A549 (cell line): Measurements from ENCODE around the gene SKA3.
"Not testable (repeated sequence)": the region's sequence is repeated elsewhere in the genome, so short reads cannot be mapped to it uniquely, and the experiment has no call there.

Experiments used
- HOXA7 ChIP-seq: fragments of 250-450 bp; sonication (Bioruptor Pico); IDR thresholded peaks from 2 replicates; pipeline ENCODE4 v1.5.0; 2020; ENCODE audit warnings: mild to moderate bottlenecking, moderate library complexity
- MAFK ChIP-seq: fragments of 450-650 bp; IDR thresholded peaks from 2 replicates; pipeline ENCODE4 v1.6.1; 2014; ENCODE audit not compliant: partially characterized antibody
- MAZ ChIP-seq: fragments of 150-350 bp; IDR thresholded peaks from 2 replicates; pipeline ENCODE4 v1.6.1; 2014; ENCODE audit warnings: antibody characterized with exemption, low read depth, low read length, borderline replicate concordance
- POLR2A ChIP-seq: IDR thresholded peaks from 2 replicates; pipeline ENCODE4 v1.6.1; 2012; ENCODE audit warnings: mild to moderate bottlenecking, low read length
- POLR2AphosphoS2 ChIP-seq: conservative IDR thresholded peaks from 2 replicates; pipeline ENCODE4 v1.6.1; 2012; ENCODE audit warnings: low read length, improper control_type of control experiment, inconsistent platforms
- RARB ChIP-seq: fragments of 250-450 bp; sonication (Bioruptor Pico); IDR thresholded peaks from 2 replicates; pipeline ENCODE4 v1.8.0; 2021; ENCODE audit warnings: mild to moderate bottlenecking, moderate library complexity
- RCOR1 ChIP-seq: fragments of 150-350 bp; IDR thresholded peaks from 2 replicates; pipeline ENCODE4 v1.6.1; 2014; ENCODE audit warnings: antibody characterized with exemption, low read length, low read depth
- RFX5 ChIP-seq: fragments of 450-650 bp; IDR thresholded peaks from 2 replicates; pipeline ENCODE4 v1.7.1; 2014; ENCODE audit warnings: antibody characterized with exemption, mild to moderate bottlenecking, moderate library complexity
- ZSCAN20 ChIP-seq: fragments of 250-450 bp; sonication (Bioruptor Pico); IDR thresholded peaks from 2 replicates; pipeline ENCODE4 v1.8.0; 2022; ENCODE audit warnings: mild to moderate bottlenecking, moderate library complexity
- TF ChIP-seq, protein P1 (sequence below): fragments of >200 bp; sonication (Bioruptor Twin); formaldehyde crosslinking; IDR thresholded peaks from 3 replicates; pipeline ENCODE4 v1.5.1; 2016

DNA sequence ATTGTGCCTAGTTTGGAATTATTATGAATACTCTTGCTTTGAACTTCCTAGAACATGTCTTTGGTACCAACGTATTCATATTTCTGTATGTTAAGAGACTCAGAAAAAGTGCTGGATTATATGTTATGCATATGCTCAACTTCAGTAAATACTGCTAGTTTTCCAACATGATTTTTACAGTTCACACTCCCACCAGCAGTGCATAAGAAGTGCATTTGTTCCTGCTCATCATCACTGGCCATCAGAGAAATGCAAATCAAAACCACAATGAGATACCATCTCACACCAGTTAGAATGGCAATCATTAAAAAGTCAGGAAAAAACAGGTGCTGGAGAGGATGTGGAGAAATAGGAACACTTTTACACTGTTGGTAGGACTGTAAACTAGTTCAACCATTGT lies 2.6 kb downstream of the SKA3 start:
- not testable (repeated sequence) for TF ChIP-seq POLR2A; RARB (CRISPR knock-in tag); RFX5; MAFK; POLR2AphosphoS2; HOXA7; RCOR1; MAZ; ZSCAN20 (CRISPR knock-in tag)
- TF ChIP-seq, protein P1, sequence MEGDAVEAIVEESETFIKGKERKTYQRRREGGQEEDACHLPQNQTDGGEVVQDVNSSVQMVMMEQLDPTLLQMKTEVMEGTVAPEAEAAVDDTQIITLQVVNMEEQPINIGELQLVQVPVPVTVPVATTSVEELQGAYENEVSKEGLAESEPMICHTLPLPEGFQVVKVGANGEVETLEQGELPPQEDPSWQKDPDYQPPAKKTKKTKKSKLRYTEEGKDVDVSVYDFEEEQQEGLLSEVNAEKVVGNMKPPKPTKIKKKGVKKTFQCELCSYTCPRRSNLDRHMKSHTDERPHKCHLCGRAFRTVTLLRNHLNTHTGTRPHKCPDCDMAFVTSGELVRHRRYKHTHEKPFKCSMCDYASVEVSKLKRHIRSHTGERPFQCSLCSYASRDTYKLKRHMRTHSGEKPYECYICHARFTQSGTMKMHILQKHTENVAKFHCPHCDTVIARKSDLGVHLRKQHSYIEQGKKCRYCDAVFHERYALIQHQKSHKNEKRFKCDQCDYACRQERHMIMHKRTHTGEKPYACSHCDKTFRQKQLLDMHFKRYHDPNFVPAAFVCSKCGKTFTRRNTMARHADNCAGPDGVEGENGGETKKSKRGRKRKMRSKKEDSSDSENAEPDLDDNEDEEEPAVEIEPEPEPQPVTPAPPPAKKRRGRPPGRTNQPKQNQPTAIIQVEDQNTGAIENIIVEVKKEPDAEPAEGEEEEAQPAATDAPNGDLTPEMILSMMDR = not testable (repeated sequence)
